HG03520 (cell line): ENCODE results near the gene BCL2A1.
"Not testable (repeated sequence)": the region's sequence is repeated elsewhere in the genome, so short reads cannot be mapped to it uniquely, and the experiment has no call there.

Experiments
- ATAC-seq: cut with Tn5 transposase; IDR thresholded peaks from one replicate; pipeline ENCODE4 v1.9.1; 2021; ENCODE audit warnings: mild to moderate bottlenecking, moderate library complexity; ENCODE audit not compliant: unreplicated experiment

The BCL2A1 gene

GRCh38 chr15:79989682-79990081 is 18.7 kb upstream of the BCL2A1 start:
- no peak for ATAC-seq

- ATAC-seq = no peak
Observed at GRCh38 chr15:79989183-79989582, 18.2 kb upstream of the BCL2A1 start.

- no peak for ATAC-seq
Observed at GRCh38 chr15:79988448-79989117, 17.6 kb upstream of the BCL2A1 start.

GRCh38 chr15:79987969-79988368 is 17.0 kb upstream of the BCL2A1 start:
- no peak for ATAC-seq

- no peak for ATAC-seq
Observed at GRCh38 chr15:79987569-79987955, 16.6 kb upstream of the BCL2A1 start.

GRCh38 chr15:79981831-79982455 is 10.9 kb upstream of the BCL2A1 start:
- no peak for ATAC-seq

GRCh38 chr15:79978655-79979514 is 7.9 kb upstream of the BCL2A1 start:
- peak; percentile 61 for ATAC-seq

- ATAC-seq = no peak
Observed at GRCh38 chr15:79978260-79978654, 7.3 kb upstream of the BCL2A1 start.

GRCh38 chr15:79977431-79978054 is 6.5 kb upstream of the BCL2A1 start:
- ATAC-seq = peak; percentile 33

GRCh38 chr15:79973456-79974195 is 2.6 kb upstream of the BCL2A1 start:
- ATAC-seq = no peak

GRCh38 chr15:79972863-79973262 is 1.9 kb upstream of the BCL2A1 start:
- no peak for ATAC-seq

- no peak for ATAC-seq
Observed at GRCh38 chr15:79970181-79970580, 815 bp downstream of the BCL2A1 start.

GRCh38 chr15:79969146-79969545 is 1.9 kb downstream of the BCL2A1 start:
- ATAC-seq = no peak

GRCh38 chr15:79967298-79968182 is 3.5 kb downstream of the BCL2A1 start:
- ATAC-seq = no peak

- ATAC-seq = no peak
Observed at GRCh38 chr15:79966634-79967297, 4.2 kb downstream of the BCL2A1 start.

- no peak for ATAC-seq
Observed at GRCh38 chr15:79965846-79966630, 5.0 kb downstream of the BCL2A1 start.

GRCh38 chr15:79964232-79964805 is 6.7 kb downstream of the BCL2A1 start:
- no peak for ATAC-seq

GRCh38 chr15:79962921-79963320 is 8.1 kb downstream of the BCL2A1 start:
- not testable (repeated sequence) for ATAC-seq
